HS-27A (cell line): ENCODE data around the gene VPS11.
"Not testable (repeated sequence)": the region's sequence is repeated elsewhere in the genome, so short reads cannot be mapped to it uniquely, and the experiment has no call there.

Experiments
- DNase-seq: peaks from one replicate; pipeline ENCODE4 v3.0.0-alpha.2; 2012; ENCODE audit warnings: low read depth, missing footprints

The VPS11 gene

DNA sequence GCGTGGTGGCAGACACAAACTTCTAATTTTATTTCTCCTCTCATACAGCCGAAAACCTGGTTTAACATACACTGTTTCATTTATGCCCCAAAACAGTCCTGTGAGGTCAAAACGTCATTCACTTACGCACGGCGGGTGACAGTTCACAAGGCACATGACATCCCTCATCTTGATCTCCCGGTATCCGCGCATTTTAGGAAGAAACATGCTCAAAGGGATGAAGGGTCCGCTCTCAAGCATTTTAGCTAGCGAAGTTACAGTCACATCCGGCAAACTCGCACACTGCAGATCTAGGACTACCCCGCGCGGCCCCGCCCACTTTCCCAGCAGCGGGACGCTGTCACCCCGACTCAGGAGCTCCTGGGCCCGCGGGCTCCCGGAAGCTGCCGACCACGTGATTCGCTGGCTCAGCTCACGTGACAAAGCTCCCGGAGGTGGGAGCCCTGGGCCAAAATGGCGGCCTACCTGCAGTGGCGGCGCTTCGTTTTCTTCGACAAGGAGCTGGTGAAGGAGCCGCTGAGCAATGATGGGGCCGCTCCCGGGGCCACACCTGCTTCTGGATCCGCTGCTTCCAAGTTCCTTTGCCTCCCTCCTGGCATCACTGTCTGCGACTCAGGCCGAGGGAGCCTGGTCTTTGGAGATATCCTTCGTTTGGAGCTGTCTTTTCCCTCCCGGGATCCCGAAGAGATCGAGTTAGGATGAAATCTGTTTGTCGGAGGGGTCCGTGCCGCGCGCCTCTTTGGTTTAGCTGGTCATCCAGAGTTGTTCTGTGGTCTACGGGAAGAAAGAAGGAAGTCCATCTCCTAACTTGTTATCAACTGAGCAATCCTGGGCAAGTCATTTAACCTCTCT, at the start of gene VPS11:
Gene VPS11, plus strand, starts transcription at position 448 of the 852 bp plus-strand sequence. Its CDS starts 6 bp downstream, at position 454.
- peak; percentile 66 for DNase-seq

DNA sequence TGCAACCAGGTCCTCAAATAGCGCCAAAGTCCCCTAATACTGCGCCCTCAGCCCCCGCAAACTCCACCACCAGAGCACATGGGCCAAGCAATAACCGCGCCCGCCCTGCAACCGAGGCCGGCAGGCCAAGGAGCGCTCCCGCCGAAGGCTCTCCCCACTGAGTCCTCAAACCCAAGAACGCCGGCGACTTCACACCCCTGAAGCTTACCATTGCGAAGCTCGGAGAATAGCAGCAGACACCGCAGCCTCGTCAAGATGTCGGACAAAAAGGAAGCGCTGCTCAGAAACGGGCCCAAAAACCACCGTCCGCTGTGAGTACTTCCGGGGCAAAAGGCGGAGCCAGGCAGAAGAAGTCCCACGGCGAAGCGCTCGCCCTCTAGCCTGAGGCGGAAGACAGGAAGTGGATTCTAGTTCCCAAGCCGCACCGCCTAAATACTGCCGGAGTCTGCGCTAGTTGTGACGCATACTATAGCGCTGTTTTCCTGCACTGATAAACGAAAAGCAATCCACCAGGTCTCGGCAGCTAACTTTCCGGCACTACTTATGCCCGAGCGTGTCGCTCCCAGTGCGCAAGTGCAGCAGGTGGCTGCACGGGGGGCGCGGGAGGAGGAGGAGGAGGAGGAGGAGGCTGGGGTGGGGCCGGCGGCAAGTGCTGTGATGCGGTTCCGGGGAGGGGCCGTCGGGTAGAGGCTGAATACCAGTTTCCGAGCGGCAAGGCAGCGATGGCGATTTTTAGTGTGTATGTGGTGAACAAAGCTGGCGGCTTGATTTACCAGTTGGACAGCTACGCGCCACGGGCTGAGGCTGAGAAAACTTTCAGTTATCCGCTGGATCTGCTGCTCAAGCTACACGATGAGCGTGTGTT, 49.3 kb upstream of the VPS11 start, which contains the start of the genes RPS25 and TRAPPC4:
Gene RPS25, minus strand, starts transcription at position 270 of the 865 bp plus-strand sequence. Its CDS starts 59 bp downstream, at position 211.
Gene TRAPPC4, plus strand, starts transcription at position 693 of the 865 bp plus-strand sequence. Its CDS starts 30 bp downstream, at position 723.
- DNase-seq: peak; percentile 78

DNA sequence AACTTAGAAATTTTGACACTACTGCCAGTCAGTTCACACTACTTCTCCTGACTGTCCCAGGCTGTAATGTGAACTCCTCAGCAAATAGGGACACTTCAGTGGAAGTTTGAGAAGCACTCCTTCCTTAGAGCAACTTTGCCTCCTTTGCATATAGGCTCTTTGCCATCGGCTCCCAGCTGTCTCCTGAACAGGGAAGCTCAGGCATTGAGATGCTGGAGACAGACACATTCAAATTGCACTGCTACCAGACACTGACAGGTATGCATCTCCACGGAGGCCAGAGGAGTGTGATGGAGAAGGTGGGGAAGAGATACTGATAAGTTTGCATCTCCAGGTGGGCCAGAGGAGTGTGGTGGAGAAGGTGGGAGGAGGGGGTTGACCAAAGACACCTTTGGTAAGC, 47.6 kb upstream of the VPS11 start:
- DNase-seq: no peak

DNA sequence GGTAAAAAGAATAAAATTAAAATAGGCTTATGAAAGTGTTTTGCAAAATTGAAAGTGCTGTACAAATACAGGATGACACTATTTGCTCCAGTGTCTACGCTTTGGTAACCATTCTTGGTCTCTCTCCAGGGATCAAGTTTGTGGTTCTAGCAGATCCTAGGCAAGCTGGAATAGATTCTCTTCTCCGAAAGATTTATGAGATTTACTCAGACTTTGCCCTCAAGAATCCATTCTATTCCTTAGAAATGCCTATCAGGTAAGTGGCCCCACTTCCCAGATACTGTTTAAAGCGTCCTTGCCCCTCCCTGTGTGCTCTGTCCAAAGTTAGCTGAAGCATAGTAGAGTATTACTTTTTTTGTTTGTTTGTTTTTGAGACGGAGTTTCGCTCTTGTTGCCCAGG, 46.0 kb upstream of the VPS11 start:
- DNase-seq: no peak

DNA sequence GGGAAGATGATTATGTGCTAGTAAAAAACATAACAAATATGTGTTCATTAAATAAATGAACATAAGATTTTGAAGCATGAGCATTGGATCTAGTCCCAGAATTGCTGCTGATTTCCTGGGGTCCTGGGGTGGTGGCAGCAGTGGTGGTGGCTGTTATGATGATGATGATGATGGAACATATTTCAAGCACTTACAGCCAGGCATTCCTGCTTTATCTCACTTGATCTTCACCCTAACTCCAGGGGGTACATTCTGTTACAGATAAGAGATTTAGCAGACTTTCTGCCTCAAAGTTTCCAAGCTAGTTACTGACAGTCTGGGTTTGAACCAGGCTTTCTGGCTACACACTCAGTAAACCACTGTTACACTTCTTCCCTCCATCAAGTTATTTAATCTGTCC, 43.9 kb upstream of the VPS11 start:
- no peak for DNase-seq

DNA sequence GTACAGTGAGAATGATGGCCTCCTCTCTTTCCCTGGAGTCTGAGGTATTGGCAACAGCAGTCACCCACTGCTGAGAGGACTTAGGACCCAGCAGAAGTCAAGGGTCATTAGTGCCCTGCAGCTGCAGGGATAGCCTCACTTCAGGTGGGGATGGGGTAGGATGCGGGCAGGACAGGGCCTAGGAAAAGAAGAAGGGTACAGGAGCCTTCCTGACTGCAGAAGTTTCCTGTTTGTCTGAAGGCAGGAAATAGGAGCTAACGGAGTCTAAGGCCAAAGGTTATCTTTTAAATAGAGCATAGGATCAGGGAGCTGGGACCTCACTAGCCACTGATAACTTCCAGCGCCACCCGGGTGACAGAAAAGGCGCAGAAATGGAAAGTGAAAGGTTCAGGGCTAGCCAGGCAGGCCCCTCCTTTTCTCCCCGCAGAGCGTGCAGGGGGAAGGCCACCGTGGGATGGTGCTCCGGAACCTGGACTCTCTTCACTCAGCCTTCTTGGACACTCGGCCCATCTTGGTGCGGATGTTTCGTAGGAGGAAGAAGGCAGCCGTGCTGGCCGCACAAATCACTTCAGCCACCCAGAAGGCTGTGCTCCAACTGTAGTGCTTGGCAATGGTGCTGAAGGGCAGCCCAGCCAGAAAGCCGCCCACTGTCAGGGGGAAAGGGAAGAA, 43.1 kb upstream of the VPS11 start:
- DNase-seq: no peak

DNA sequence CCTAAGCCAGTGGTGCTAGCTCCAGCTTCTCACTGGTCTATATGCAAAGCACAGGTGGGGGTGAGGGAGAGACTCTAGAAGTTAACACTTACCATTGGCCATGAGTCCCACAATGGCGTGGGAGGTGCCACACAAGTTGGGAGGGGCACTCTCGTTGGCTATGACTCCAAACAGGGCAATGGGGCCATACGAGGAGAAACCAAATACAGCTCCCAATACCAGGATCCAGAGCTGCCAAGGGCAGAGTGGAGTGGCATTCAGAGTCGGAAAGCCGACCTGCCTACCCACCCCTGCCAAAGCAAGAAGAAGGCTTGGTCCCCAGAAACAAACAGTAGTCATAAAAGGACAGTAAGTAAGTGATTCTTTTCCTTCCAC, 42.5 kb upstream of the VPS11 start:
- DNase-seq: no peak

DNA sequence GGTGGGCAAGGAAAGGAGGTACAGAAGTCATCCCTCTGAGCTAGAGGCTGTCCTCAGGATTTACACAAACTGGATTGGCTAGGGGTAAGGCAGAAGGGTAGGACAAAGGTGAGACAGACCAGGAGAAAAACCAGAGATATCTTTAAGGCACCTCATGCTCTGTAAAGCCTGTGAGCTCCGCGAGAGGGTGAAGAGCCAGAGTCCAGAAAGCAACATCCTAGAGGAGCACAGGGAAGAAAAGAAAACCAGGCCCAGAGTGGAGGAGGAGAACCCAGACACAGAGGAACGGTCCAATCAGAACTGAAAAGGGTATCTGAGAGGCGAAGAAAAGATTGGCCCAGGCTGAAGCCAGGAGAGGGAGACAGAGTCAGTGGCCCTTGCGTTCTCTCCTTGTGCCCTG, 42.1 kb upstream of the VPS11 start:
- no peak for DNase-seq

DNA sequence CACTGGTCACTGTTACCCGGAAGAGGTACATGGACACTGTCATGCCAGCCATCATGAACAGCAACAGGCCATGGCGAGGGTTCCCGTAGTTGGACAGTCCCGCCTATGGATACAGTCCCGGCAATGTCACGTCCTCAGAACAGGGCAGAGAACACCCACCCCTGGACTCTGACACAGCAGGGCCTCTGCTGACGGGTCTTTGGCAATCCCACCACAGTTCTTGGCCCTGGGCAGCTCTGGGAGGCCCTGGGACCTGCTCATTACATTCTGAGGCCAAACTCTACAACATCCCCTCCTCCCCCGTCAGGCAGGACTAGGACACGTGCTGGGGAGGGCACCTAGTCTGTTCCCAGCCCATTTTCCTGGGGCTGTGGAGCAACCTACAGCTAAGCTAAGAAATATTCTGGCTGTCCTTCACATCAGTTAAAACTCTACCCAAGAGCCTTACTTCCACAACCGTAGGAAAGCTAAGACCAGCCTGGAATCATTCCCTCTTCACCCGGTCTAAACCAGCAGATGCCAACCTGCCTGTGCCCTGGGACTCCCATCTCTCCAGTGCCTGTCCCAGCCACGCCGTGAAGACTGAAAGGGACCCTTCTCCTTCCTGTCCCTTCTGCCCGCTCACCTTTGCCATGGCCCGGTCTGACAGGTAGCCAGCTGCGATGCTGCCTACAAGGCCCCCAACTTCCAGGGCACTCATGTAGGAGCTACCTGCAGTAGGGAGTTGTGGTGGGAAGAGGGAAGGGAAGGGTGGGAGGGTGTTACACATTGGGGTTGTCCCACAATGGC, 41.4 kb upstream of the VPS11 start:
- DNase-seq: no peak

DNA sequence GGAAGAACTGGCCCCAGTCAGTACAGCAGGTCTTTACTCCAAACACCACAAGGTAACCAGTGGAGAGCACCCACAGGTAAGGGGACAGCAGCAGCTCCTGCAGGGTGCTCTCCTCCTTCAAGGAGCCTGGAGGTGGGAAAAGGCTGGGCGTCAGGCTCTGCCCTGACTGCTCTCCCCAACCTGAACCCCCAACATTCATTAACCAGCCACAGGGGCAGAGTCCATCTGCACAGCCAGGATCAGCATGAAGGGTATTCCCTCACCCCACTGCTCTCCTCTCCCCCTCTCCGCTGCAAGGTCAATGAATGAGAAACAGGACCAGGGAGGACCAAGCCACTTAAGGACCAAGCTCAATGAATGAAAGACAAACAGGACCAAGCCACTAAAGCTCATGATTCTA, 40.6 kb upstream of the VPS11 start:
- no peak for DNase-seq

DNA sequence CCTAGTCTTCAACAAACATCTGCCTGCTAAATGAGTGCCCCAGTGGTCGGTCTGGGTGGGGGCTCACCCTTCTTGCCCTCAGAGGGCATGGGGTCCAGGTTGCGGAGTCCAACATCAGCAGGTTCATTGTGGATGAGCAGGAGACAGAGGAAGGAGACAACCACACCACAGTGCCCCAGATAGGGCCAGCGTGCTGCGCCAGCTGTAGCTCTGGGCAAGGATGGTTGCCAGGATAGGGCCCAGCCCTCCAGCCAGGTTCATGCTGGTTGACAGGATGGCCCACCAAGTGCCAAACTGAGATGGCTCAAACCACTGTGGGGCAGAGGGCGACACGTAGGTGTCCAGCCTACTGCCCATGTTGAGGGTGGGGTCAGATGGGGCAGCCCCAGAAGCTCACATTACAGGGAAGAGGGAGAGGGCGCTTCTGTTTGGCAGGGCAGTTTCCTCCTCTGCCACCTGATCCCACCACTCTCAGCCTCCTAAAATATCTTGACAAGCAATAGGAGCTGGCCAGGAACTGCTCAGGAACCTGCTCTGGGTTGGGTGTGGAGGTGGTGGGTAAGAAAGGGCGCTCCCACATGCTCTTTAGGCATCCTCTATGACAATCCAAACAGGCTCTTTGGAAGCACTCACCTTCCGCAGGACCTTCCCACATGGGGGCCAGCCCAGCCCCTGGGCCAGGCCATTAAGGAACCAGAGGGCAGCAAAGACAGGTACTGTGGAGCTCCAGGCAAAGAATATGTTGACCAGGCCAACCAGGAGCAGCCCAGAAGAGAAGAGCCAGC, 39.9 kb upstream of the VPS11 start:
- DNase-seq: no peak

DNA sequence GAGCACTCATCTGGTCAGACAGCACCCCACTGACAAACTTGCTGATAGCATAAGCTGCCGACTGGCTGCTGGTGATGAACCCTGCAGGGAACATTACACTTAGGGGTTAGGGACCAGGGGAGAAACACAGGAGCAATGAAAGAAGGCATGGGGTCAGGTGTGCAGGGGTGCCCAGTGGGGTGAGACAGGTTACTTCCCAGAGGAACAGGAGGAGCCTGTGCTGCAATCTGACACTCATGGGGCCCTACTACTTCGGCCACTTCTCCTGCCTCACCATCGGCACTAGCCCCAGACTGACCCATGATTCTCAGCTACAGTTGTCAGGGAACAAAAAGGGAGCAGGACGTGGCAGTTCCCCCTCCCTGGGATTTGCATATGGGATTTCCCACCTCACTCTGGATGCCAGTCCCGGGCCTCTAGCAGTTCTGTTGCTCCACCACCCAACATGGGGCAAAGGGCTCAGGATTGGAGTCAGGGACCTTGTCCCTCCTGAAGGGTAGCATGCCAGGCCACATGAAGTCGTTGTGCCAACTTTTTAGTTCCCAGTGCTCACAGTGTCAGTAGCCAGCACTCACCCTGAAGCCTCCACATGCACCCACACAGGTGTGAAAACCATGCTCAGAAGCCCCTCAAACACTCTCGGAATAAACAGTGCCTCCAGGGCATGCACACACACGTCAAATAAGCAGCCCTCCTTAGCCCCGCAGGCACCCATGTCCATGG, 39.1 kb upstream of the VPS11 start:
- no peak for DNase-seq

DNA sequence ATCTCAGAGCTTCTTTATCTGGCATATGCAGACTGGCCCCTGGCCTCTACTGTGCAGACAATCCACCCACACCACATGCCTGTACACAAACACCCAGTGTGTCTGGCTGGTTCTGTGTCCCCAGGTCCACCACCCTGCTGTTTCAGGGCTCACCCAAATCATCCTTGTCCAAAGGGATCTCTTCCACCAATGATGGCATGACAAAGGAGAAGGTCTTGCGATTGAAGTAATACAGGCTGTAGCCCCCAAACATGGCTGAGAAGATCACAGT, 38.6 kb upstream of the VPS11 start:
- DNase-seq: no peak

DNA sequence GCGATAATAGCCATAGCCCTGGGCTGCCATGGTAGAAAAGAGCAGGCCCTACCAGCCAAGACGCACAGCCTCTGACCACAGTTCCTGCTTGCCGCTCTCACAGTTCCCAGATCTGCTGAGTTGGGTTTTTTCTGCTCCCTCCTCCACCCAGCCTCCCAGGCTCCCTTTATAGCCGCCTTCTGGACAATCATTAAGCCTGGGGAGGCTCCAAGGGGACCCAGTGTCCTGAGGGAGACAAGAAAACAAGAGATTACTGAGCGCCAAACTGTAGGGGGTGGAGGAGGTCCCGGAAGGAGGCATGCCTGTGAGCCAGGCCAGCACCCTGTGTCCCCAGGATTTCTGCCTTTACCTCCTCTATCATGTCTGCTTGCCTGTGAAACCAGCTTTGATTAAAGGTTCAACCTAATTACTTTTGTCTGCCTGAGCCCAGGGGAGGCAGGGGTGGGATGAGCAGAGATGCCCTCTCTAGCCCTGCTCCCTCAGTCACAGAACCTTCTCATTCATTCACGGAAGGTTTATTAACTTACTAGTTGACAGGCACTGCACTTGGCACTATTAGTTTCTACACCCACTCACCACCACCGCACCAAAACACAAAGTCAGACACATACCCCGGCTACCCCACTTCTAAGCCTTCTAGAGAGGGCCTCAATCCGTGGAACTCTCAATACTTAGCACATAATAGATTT, 38.1 kb upstream of the VPS11 start:
- no peak for DNase-seq

DNA sequence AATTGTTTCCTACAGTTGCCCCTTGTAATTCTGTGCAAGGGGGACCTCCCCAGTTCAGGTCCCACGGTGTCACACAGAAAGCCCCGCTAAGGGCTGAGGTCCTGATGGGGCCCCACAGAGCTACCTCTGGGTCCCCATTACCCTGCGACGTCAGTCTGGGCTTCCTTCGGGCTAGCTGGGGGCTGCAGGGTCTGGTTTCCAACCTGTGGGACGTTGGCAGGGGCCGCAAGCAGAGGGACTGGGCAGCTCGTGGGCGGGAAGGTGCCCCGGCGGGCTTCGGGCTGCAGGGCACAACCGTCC, 37.6 kb upstream of the VPS11 start:
- no peak for DNase-seq

DNA sequence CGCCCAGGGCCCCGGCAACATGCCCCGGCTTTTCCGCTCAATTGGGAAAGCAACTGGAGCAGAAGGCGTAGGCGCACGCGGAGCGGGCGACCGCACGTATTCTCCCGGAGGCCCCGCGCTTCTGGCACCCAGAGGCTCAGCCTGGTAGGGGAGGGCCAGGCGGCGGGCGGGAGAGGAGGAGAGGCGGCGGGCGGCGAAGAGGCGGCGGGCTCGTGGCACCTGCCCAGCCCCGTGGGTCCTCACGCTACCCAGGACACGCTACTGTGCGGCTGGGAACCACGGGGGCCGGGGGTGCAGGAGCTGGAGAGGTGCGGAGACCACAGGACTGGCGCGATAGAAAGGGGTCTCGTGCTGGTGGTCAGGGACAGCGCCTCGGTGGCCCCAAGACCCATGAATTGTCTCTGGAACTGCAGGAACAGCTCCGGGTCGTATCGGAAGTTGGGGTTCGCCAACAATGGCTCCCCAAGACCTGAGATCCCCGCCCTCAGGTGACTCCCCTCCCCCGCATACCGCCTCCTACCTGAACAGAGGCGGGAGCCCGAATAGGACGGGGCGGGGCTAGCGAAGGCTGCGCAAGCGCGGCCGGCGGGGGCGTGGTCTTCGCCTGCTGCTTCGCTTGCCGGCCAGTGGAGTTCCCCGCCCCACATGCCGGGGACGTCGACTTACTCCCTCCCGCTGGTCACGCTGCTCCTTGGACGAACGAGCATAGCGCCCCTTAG, 37.1 kb upstream of the VPS11 start, which contains the start of gene SLC37A4:
Gene SLC37A4, minus strand, starts transcription at position 549 of the 719 bp plus-strand sequence.
- peak; percentile 60 for DNase-seq

DNA sequence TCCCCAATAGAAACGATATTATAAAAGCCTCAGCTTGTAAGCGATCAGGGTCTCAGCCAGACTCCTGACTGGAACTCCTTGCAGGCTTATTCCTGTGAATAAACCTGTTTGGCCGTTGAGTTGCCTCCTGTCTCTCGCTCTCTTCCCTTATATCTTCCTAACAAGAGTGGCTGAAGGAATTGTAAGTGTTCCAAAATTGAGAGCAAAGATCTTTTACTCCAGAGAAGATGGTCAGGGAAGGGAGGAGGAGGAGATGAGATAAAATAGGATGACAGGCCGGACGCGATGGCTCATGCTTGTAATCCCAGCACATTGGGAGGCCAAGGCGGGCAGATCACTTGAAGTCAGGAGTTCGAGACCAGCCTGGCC, 35.7 kb upstream of the VPS11 start:
- no peak for DNase-seq

DNA sequence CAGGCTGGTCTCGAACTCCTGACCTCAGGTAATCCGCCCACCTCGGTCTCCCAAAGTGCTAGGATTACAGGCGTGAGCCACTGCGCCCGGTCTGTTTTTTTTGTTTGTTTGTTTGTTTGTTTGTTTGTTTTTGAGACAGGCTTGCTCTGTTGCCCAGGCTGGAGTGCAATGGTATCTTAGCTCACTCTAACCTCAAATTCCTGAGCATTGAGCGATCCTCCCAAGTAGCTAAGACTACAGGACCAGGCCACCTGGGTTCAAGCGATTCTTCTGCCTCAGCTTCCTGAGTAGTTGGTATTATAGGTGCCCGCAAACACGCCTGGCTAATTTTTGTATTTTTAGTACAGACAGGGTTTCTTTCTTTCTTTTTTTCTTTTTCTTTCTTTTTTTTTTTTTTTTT, 34.2 kb upstream of the VPS11 start:
- not testable (repeated sequence) for DNase-seq

DNA sequence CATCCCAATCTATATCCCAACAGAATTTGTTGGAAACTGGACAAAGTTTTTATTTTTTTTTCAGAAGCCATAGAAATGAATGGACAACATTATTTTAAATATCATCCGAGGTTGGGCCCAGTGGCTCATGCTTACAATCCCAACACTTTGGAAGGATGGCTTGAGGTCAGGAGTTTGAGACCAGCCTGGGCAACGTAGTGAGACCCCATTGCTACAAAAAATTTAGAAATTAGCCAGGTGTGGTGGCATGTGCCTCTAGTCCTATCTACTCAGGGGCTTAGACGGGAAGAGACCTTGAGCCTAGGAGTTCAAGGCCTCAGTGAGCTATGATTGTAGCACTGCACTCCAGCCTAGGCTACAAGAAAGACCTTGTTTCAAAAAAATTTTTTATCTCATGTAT, 32.8 kb upstream of the VPS11 start:
- no peak for DNase-seq
